Skin of body (tissue), 2 donors: ENCODE data around the gene ZFYVE28. TPM values are rescaled to one million over a fixed set of nuclear protein-coding genes. Genes with fewer than 3 reads are reported as not detected.
"Not testable (repeated sequence)": the region's sequence is repeated elsewhere in the genome, so short reads cannot be mapped to it uniquely, and the experiment has no call there.

Experiments used
- DNase-seq: peaks from one replicate; lab custom pipeline; 2025; lab: John Stamatoyannopoulos, UW
- total RNA-seq: library from RNA; depleted of rRNA; stranded (reverse); fragments of >200 nt; gene quantifications from one replicate; pipeline ENCODE4 v1.2.3, GENCODE V29; 2014

ZFYVE28 gene
- total RNA-seq = 5.1 TPM

- DNase-seq = no peak
These were observed at the start of gene ZFYVE28 for GRCh38 chr4:2417765-2418649. ZFYVE28 (minus strand) TSS chr4:2418645; CDS start chr4:2418323, 322 bp downstream.

GRCh38 chr4:2465544-2465943, 47.1 kb upstream of the ZFYVE28 start:
- DNase-seq = not testable (repeated sequence)

GRCh38 chr4:2465032-2465431, 46.6 kb upstream of the ZFYVE28 start:
- no peak for DNase-seq

- DNase-seq = no peak
These were observed 44.7 kb upstream of the ZFYVE28 start for GRCh38 chr4:2462992-2463762.

- peak; percentile 51 for DNase-seq
These were observed 44.0 kb upstream of the ZFYVE28 start for GRCh38 chr4:2462218-2462991.

- no peak for DNase-seq
These were observed 43.0 kb upstream of the ZFYVE28 start for GRCh38 chr4:2461246-2461960.

GRCh38 chr4:2459589-2460349, 41.3 kb upstream of the ZFYVE28 start:
- no peak for DNase-seq

GRCh38 chr4:2458546-2459491, 40.4 kb upstream of the ZFYVE28 start:
- no peak for DNase-seq

GRCh38 chr4:2457481-2458295, 39.2 kb upstream of the ZFYVE28 start:
- DNase-seq = no peak

GRCh38 chr4:2451821-2452785, 33.7 kb upstream of the ZFYVE28 start:
- DNase-seq = no peak

GRCh38 chr4:2451036-2451520, 32.6 kb upstream of the ZFYVE28 start:
- no peak for DNase-seq

- no peak for DNase-seq
These were observed 32.1 kb upstream of the ZFYVE28 start for GRCh38 chr4:2450394-2451035.

GRCh38 chr4:2449511-2450392, 31.3 kb upstream of the ZFYVE28 start:
- DNase-seq = no peak

GRCh38 chr4:2449051-2449450, 30.6 kb upstream of the ZFYVE28 start:
- no peak for DNase-seq

GRCh38 chr4:2448589-2448988, 30.1 kb upstream of the ZFYVE28 start:
- no peak for DNase-seq
